ENCODE data around the gene RAX. TPM values are rescaled to one million over a fixed set of nuclear protein-coding genes. Genes with fewer than 3 reads are reported as not detected.

RAX gene
- total and polyA plus RNA-seq, 2 donors from 2014 or later = not detected

DNA sequence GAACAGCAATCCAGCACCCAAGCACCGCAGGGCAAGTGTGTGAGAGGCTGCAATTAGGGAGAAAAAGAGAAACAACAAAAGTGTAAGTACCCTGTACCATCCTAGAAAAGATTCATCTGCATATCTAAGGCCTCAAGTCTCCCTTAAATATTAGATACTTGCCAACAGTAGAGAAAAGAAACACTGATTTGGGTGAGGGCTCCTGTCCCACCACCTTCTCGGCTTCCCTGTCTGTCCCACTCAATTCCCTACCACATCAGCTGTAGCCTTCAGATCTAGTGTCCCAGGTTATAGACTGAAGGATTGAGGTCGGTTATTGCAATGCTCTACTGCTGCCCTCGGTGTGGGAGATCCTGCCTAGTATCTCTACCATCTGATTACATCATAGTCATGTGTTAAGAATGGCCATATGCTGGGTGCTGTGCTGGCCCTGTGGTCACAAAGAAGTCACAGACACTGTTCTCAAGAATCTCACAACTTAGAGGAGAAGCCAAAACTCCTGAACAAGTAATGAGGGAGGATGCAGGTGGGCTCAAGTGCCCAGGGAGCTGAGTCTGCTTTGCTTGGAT, 2.5 kb downstream of the RAX start:
- intact Hi-C loops (cut with DNase I) = no loop called here
- peaks cover 0 to 2% (median 0%) of the 10 kb centered on the region in 3 donors for H3K4me1 ChIP-seq (ENCODE audit: control insufficient read depth in 2 of 3, insufficient read depth in 2 of 3, low read depth in 1 of 3, low read length in 3 of 3)
- H3K4me3 ChIP-seq (ENCODE audit: low read length in 3 of 3) = no peak overlapping the region
- no peaks in the 10 kb centered on the region for H3K9me3 ChIP-seq (ENCODE audit: control insufficient read depth in 2 of 3, insufficient read depth in 1 of 3, low read length in 3 of 3)
- H3K9ac ChIP-seq (ENCODE audit: low read length in 3 of 3) = no peak overlapping the region
- FAIRE-seq = no peak
- no peaks in the 10 kb centered on the region for H3K36me3 ChIP-seq (ENCODE audit: control insufficient read depth in 2 of 3, insufficient read depth in 3 of 3, low read length in 3 of 3)
- no peak for DNase-seq
- H3K27me3 ChIP-seq (ENCODE audit: control insufficient read depth, insufficient read depth, low read length) = peaks cover 79% of the 10 kb centered on the region
- TF ChIP-seq, protein P1, sequence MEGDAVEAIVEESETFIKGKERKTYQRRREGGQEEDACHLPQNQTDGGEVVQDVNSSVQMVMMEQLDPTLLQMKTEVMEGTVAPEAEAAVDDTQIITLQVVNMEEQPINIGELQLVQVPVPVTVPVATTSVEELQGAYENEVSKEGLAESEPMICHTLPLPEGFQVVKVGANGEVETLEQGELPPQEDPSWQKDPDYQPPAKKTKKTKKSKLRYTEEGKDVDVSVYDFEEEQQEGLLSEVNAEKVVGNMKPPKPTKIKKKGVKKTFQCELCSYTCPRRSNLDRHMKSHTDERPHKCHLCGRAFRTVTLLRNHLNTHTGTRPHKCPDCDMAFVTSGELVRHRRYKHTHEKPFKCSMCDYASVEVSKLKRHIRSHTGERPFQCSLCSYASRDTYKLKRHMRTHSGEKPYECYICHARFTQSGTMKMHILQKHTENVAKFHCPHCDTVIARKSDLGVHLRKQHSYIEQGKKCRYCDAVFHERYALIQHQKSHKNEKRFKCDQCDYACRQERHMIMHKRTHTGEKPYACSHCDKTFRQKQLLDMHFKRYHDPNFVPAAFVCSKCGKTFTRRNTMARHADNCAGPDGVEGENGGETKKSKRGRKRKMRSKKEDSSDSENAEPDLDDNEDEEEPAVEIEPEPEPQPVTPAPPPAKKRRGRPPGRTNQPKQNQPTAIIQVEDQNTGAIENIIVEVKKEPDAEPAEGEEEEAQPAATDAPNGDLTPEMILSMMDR (IDR thresholded peaks at IDR 0.05; ENCODE audit: borderline replicate concordance, extremely low read depth, insufficient read depth) = no peak
- H3K27ac ChIP-seq (ENCODE audit: low read depth in 2 of 2, low read length in 2 of 2) = no peak overlapping the region

DNA sequence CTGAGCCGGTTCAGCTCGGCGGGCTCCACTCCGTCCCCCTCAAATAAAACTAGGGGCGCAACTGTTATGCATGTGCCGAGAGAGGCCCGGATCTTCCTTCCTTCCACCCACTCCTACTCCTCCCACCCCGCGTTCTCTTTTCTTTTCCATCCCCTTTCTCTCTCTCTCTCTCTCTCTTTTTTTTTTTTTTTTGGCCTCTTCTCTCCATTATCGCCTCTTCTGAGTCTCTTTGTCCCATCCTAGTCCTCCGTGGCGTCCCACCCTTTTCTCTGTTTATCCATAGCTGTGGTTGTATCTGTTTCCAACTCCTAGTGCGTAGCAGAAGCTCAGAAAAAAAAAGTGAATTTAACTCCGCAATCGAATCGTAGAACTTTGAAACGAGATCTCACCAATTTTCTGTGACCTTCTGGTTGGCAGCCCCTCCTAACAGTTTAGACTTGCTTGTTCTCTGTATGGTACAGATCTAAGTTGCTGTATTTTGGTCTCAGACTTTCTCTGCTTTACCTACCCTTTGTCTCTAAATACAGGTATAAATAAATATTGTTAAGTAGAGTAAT, 3.6 kb downstream of the RAX start:
- DNase-seq (no peak), FAIRE-seq (no peak)
- Histone ChIP-seq H3K27ac (ENCODE audit: low read depth in 2 of 2, low read length in 2 of 2) (no peak overlapping the region), H3K9me3 (ENCODE audit: control insufficient read depth in 2 of 3, insufficient read depth in 1 of 3, low read length in 3 of 3) (no peaks in the 10 kb centered on the region), H3K4me1 (ENCODE audit: control insufficient read depth in 2 of 3, insufficient read depth in 2 of 3, low read depth in 1 of 3, low read length in 3 of 3) (peaks cover 0 to 2% (median 0%) of the 10 kb centered on the region in 3 donors), H3K27me3 (ENCODE audit: control insufficient read depth, insufficient read depth, low read length) (peaks cover 78% of the 10 kb centered on the region), H3K4me3 (ENCODE audit: low read length in 3 of 3) (no peak overlapping the region), H3K9ac (ENCODE audit: low read length in 3 of 3) (no peak overlapping the region), H3K36me3 (ENCODE audit: control insufficient read depth in 2 of 3, insufficient read depth in 3 of 3, low read length in 3 of 3) (no peaks in the 10 kb centered on the region)
- TF ChIP-seq, protein P1 (IDR thresholded peaks at IDR 0.05; ENCODE audit: borderline replicate concordance, extremely low read depth, insufficient read depth) = no peak
- intact Hi-C loops (cut with DNase I) = no loop called here

DNA sequence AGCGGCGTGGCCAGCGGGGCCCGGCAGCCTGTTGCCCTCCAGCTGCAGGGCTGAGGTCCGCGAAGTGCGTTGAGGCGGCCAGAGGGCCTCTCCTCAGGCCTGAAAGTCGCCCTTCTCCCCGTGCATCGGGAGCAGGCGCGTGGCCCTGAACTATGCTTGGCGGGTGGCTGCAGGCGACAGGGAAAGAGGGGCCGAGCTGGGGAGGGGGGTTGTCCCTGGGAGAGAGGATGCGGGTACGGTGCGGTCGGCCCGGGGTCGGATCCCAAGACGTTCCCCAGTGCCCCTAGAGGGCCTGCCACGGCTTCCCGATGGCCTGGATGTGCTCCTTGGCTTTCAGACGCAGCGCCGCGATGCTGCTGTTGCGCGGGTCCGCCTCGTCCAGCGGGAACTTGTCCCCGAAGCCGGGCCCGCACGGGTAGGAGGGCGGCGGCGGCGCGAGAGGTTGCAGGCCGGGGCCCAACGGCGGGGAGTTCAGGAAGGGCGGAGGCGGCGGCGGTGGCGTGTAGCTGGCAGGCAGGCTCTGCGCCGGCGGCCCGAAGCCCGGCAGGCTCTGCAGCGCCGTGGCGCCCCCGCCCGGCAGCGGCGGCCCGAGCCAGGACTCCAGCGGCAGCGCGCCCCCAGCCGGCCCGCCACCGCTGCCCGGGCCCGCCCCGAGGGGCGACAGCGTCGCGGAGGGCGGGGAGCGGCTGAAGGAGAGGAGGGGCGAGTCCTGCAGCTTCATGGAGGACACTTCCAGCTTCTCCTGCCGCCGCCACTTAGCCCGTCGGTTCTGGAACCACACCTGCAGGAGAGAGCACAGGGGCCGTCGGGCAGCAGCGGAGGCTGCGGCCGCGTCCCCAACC, 4.3 kb downstream of the RAX start:
- H3K27me3 ChIP-seq (ENCODE audit: control insufficient read depth, insufficient read depth, low read length) = peaks cover 79% of the 10 kb centered on the region
- TF ChIP-seq, protein P1 (IDR thresholded peaks at IDR 0.05; ENCODE audit: borderline replicate concordance, extremely low read depth, insufficient read depth) = no peak
- no peak for FAIRE-seq
- peaks cover 0 to 2% (median 0%) of the 10 kb centered on the region in 3 donors for H3K4me1 ChIP-seq (ENCODE audit: control insufficient read depth in 2 of 3, insufficient read depth in 2 of 3, low read depth in 1 of 3, low read length in 3 of 3)
- no peak overlapping the region for H3K4me3 ChIP-seq (ENCODE audit: low read length in 3 of 3)
- no peaks in the 10 kb centered on the region for H3K9me3 ChIP-seq (ENCODE audit: control insufficient read depth in 2 of 3, insufficient read depth in 1 of 3, low read length in 3 of 3)
- no peak overlapping the region for H3K27ac ChIP-seq (ENCODE audit: low read depth in 2 of 2, low read length in 2 of 2)
- DNase-seq = peak; percentile 66 to 74 (median 73)
- H3K36me3 ChIP-seq (ENCODE audit: control insufficient read depth in 2 of 3, insufficient read depth in 3 of 3, low read length in 3 of 3) = no peaks in the 10 kb centered on the region
- intact Hi-C loops (cut with DNase I) = no loop called here
- no peak overlapping the region for H3K9ac ChIP-seq (ENCODE audit: low read length in 3 of 3)

Data from kidney (tissue), 14 donors.